Measurements from ENCODE around the gene STRC.
"Not testable (repeated sequence)": the region's sequence is repeated elsewhere in the genome, so short reads cannot be mapped to it uniquely, and the experiment has no call there.

DNA sequence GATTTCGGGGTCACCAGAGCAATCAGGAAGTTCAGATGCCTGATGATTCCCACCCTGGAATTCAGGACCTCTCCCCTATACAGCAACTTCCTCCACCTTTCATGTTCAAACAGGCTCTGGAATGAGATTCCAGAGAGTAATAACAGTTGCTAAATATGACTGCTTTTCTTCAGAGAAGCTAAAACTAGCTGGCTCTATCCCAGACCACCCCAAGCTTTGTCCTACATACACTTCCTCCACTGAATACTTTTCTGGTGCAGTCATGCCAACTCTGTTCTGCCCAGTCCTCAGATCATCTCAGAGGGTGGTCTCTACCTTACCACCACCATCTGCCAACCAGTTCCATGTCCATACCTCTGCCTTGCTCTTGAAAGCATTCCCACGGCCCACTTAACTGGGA lies 52.0 kb downstream of the STRC start:
- not testable (repeated sequence) for TF ChIP-seq EZH2 (IDR thresholded peaks at IDR 0.05; ENCODE audit: insufficient read depth, poor library complexity, severe bottlenecking); EZH2phosphoT487 (IDR thresholded peaks at IDR 0.05; ENCODE audit: insufficient read depth, low read depth)
